SK-N-SH (cell line): ENCODE data around the gene MCM9. TPM values are rescaled to one million over a fixed set of nuclear protein-coding genes. Genes with fewer than 3 reads are reported as not detected.

ENCODE experiments used
- CTCF ChIA-PET: fragments of 300-600, 350-600 bp; formaldehyde crosslinking; extraction: SDS; loops from one replicate; lab custom pipeline; 2021; lab: Yijun Ruan, JAX
- POLR2A ChIA-PET: fragments of 350-600 bp; sonication (Branson Sonifier 250); formaldehyde crosslinking; extraction: SDS; loops from one replicate; lab custom pipeline; 2020; ENCODE audit warnings: antibody characterized with exemption, inconsistent platforms; lab: Yijun Ruan, JAX
- DNase-seq: peaks from one replicate; pipeline ENCODE4 v3.0.0; 2012
- H2AFZ ChIP-seq: fragments of 200-600 bp; sonication (generic); 2 replicates; pipeline ENCODE4 v1.8.1; 2016; ENCODE audit warnings: antibody characterized with exemption, mild to moderate bottlenecking, low read depth
- H3F3A ChIP-seq: fragments of 200-600 bp; sonication (generic); replicated peaks from 2 replicates; pipeline ENCODE3; 2016; ENCODE audit warnings: antibody characterized with exemption, mild to moderate bottlenecking; ENCODE audit not compliant: insufficient read depth
- H3K27ac ChIP-seq, 2 experiments: fragments of 200-500 bp in 1 of 2; fragments of 200-600 bp in 1 of 2; sonication (Bioruptor generic) in 1 of 2; sonication (generic), shearing (Covaris generic) in 1 of 2; 2 replicates each; pipeline versions ENCODE4 v1.5.1 to v1.6.1; 2014 to 2016; ENCODE audit warnings: low read depth in 2 of 2, inconsistent platforms in 1 of 2, low read length in 1 of 2, mild to moderate bottlenecking in 1 of 2, mixed read lengths in 1 of 2
- H3K27me3 ChIP-seq: fragments of 200-600 bp; sonication (generic), shearing (Covaris generic); 2 replicates; pipeline ENCODE4 v1.6.1; 2016; ENCODE audit warnings: mixed run types; ENCODE audit not compliant: insufficient read depth
- H3K36me3 ChIP-seq, 2 experiments: fragments of 200-500 bp in 1 of 2; fragments of 200-600 bp in 1 of 2; sonication (Bioruptor generic) in 1 of 2; sonication (generic) in 1 of 2; replicated peaks in 1 of 2; 2 replicates each; pipeline versions ENCODE3 to v1.5.1; 2014 to 2016; ENCODE audit warnings: low read length in 1 of 2, mild to moderate bottlenecking in 1 of 2; ENCODE audit not compliant: insufficient read depth in 2 of 2, control insufficient read depth in 1 of 2
- H3K4me1 ChIP-seq, 2 experiments: fragments of 200-500 bp in 1 of 2; fragments of 200-600 bp in 1 of 2; sonication (Bioruptor generic) in 1 of 2; sonication (generic), shearing (Covaris generic) in 1 of 2; 2 replicates each; pipeline versions ENCODE4 v1.5.1 to v1.6.1; 2014 to 2016; ENCODE audit warnings: low read depth in 1 of 2, low read length in 1 of 2, mixed run types in 1 of 2; ENCODE audit not compliant: insufficient read depth in 2 of 2, control insufficient read depth in 1 of 2
- H3K4me2 ChIP-seq: fragments of 200-600 bp; sonication (generic), shearing (Covaris generic); 2 replicates; pipeline ENCODE4 v1.6.1; 2017; ENCODE audit warnings: mixed run types
- H3K4me3 ChIP-seq, 2 experiments: fragments of 200-500 bp in 1 of 2; fragments of 200-600 bp in 1 of 2; sonication (Bioruptor generic) in 1 of 2; sonication (generic), shearing (Covaris generic) in 1 of 2; 2 replicates each; pipeline versions ENCODE4 v1.5.1 to v1.8.1; 2014 to 2016; ENCODE audit warnings: low read depth in 2 of 2, inconsistent platforms in 1 of 2, low read length in 1 of 2, mild to moderate bottlenecking in 1 of 2, mixed read lengths in 1 of 2, moderate library complexity in 1 of 2
- H3K79me2 ChIP-seq: fragments of 200-600 bp; sonication (generic); 2 replicates; pipeline ENCODE4 v1.8.1; 2017; ENCODE audit warnings: mild to moderate bottlenecking; ENCODE audit not compliant: insufficient read depth
- H3K9ac ChIP-seq: fragments of 200-600 bp; sonication (generic); 2 replicates; pipeline ENCODE4 v1.6.1; 2017; ENCODE audit warnings: mixed run types
- H3K9me2 ChIP-seq: fragments of 200-600 bp; sonication (generic); 2 replicates; pipeline ENCODE4 v1.6.1; 2017; ENCODE audit warnings: mixed run types
- H3K9me3 ChIP-seq: fragments of 200-600 bp; sonication (generic); 2 replicates; pipeline ENCODE4 v1.6.1; 2017; ENCODE audit warnings: mixed run types, mild to moderate bottlenecking, moderate library complexity
- H4K20me1 ChIP-seq: fragments of 200-600 bp; sonication (generic); 2 replicates; pipeline ENCODE4 v1.6.1; 2017; ENCODE audit warnings: mild to moderate bottlenecking, mixed run types; ENCODE audit not compliant: insufficient read depth
- ELF1 ChIP-seq: IDR thresholded peaks from 2 replicates; pipeline ENCODE4 v1.4.0; 2012
- EZH2phosphoT487 ChIP-seq: fragments of 200-600 bp; sonication (generic); IDR thresholded peaks from 2 replicates; pipeline ENCODE4 v1.6.1; 2017; ENCODE audit warnings: low read depth, mixed run types, mild to moderate bottlenecking, antibody characterized with exemption, moderate library complexity, borderline replicate concordance
- GABPA ChIP-seq: IDR thresholded peaks from 2 replicates; pipeline ENCODE4 v1.4.0; 2012; ENCODE audit warnings: low read depth, mild to moderate bottlenecking
- IRF3 ChIP-seq: fragments of 150-350 bp; IDR thresholded peaks from 2 replicates; pipeline ENCODE4 v1.6.1; 2016; ENCODE audit warnings: mild to moderate bottlenecking, low read depth, low read length
- JUND ChIP-seq: IDR thresholded peaks from 2 replicates; pipeline ENCODE4 v1.4.0; 2012
- MXI1 ChIP-seq: IDR thresholded peaks from 2 replicates; pipeline ENCODE4 v1.6.1; 2012; ENCODE audit warnings: mild to moderate bottlenecking, low read depth, low read length, improper control_type of control experiment
- NFIC ChIP-seq: IDR thresholded peaks from 2 replicates; pipeline ENCODE4 v1.4.0; 2012; ENCODE audit warnings: borderline replicate concordance
- POLR2AphosphoS5 ChIP-seq: IDR thresholded peaks from 2 replicates; pipeline ENCODE4 v1.6.1; 2012; ENCODE audit warnings: low read depth, low read length
- RCOR1 ChIP-seq: fragments of 150-350 bp; IDR thresholded peaks from 2 replicates; pipeline ENCODE4 v1.6.1; 2017; ENCODE audit warnings: antibody characterized with exemption, low read length
- TAF1 ChIP-seq: IDR thresholded peaks from 2 replicates; pipeline ENCODE4 v1.6.1; 2012; ENCODE audit warnings: low read depth, mild to moderate bottlenecking, low read length, moderate library complexity, borderline replicate concordance
- TCF12 ChIP-seq: IDR thresholded peaks from 2 replicates; pipeline ENCODE4 v1.4.0; 2012
- TEAD4 ChIP-seq: IDR thresholded peaks from 2 replicates; pipeline ENCODE4 v1.4.0; 2012; ENCODE audit warnings: mild to moderate bottlenecking, borderline replicate concordance; ENCODE audit not compliant: insufficient read depth
- USF2 ChIP-seq: fragments of 150-350 bp; IDR thresholded peaks from 2 replicates; pipeline ENCODE4 v1.6.1; 2017; ENCODE audit warnings: antibody characterized with exemption, low read length, low read depth, borderline replicate concordance
- WGBS: methylation state at CpG from one replicate; pipeline ENCODE4 v1.1.6; 2017; ENCODE audit warnings: low lambda C conversion rate; 5-methylcytosine and 5-hydroxymethylcytosine counted together
- polyA plus RNA-seq, 3 experiments: library from polyadenylated mRNA; depleted of rRNA; stranded (reverse); fragments of >200 nt; gene quantifications; 2 replicates each; pipeline ENCODE4 v1.2.3, GENCODE V29; 2012
- TF ChIP-seq, protein P1 (sequence below): IDR thresholded peaks from 2 replicates; pipeline ENCODE4 v1.6.1; 2012; ENCODE audit warnings: mild to moderate bottlenecking, low read depth, low read length, moderate library complexity
- TF ChIP-seq, protein P2 (sequence below): fragments of 200-600 bp; sonication (generic); IDR thresholded peaks from 2 replicates; pipeline ENCODE4 v1.6.1; 2017; ENCODE audit warnings: antibody characterized with exemption, mild to moderate bottlenecking, moderate library complexity

MCM9 gene
- polyA plus RNA-seq, 1 of the 3 experiments (the other 2 are of a cell fraction) = 1.7 TPM

GRCh38 chr6:118971682-118972081 lies 36.7 kb upstream of the MCM9 start:
- 97% methylated on average over 1 of the region's 1 CpG for WGBS
- ChIA-PET CTCF (interaction anchor here (0.8 to 8.2 kb wide), 4 partner anchors 9 to 158 kb away, joined by 4 to 74 read pairs (median 4); no protein-coding TSS in a partner anchor), POLR2A (no interaction called here)
- H3K9me3 ChIP-seq = no peaks in the 10 kb centered on the region
- no peaks in the 10 kb centered on the region for H3K79me2 ChIP-seq
- H3K36me3 ChIP-seq = no peaks in the 10 kb centered on the region
- no peaks in the 10 kb centered on the region for H3K4me1 ChIP-seq
- H4K20me1 ChIP-seq = no peaks in the 10 kb centered on the region
- TF ChIP-seq TAF1 (no peak), IRF3 (no peak), USF2 (no peak), ELF1 (no peak), RCOR1 (no peak), JUND (no peak), TCF12 (no peak), EZH2phosphoT487 (no peak), NFIC (no peak), MXI1 (no peak), TEAD4 (no peak), POLR2AphosphoS5 (no peak), GABPA (no peak)
- TF ChIP-seq, protein P1, sequence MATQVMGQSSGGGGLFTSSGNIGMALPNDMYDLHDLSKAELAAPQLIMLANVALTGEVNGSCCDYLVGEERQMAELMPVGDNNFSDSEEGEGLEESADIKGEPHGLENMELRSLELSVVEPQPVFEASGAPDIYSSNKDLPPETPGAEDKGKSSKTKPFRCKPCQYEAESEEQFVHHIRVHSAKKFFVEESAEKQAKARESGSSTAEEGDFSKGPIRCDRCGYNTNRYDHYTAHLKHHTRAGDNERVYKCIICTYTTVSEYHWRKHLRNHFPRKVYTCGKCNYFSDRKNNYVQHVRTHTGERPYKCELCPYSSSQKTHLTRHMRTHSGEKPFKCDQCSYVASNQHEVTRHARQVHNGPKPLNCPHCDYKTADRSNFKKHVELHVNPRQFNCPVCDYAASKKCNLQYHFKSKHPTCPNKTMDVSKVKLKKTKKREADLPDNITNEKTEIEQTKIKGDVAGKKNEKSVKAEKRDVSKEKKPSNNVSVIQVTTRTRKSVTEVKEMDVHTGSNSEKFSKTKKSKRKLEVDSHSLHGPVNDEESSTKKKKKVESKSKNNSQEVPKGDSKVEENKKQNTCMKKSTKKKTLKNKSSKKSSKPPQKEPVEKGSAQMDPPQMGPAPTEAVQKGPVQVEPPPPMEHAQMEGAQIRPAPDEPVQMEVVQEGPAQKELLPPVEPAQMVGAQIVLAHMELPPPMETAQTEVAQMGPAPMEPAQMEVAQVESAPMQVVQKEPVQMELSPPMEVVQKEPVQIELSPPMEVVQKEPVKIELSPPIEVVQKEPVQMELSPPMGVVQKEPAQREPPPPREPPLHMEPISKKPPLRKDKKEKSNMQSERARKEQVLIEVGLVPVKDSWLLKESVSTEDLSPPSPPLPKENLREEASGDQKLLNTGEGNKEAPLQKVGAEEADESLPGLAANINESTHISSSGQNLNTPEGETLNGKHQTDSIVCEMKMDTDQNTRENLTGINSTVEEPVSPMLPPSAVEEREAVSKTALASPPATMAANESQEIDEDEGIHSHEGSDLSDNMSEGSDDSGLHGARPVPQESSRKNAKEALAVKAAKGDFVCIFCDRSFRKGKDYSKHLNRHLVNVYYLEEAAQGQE = no peak
- TF ChIP-seq, protein P2, sequence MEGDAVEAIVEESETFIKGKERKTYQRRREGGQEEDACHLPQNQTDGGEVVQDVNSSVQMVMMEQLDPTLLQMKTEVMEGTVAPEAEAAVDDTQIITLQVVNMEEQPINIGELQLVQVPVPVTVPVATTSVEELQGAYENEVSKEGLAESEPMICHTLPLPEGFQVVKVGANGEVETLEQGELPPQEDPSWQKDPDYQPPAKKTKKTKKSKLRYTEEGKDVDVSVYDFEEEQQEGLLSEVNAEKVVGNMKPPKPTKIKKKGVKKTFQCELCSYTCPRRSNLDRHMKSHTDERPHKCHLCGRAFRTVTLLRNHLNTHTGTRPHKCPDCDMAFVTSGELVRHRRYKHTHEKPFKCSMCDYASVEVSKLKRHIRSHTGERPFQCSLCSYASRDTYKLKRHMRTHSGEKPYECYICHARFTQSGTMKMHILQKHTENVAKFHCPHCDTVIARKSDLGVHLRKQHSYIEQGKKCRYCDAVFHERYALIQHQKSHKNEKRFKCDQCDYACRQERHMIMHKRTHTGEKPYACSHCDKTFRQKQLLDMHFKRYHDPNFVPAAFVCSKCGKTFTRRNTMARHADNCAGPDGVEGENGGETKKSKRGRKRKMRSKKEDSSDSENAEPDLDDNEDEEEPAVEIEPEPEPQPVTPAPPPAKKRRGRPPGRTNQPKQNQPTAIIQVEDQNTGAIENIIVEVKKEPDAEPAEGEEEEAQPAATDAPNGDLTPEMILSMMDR = no peak
- H3K27ac ChIP-seq = no peak overlapping the region
- no peak for DNase-seq
- no peak overlapping the region for H3K4me2 ChIP-seq
- no peak overlapping the region for H2AFZ ChIP-seq
- no peaks in the 10 kb centered on the region for H3K9me2 ChIP-seq
- no peak overlapping the region for H3K4me3 ChIP-seq
- H3K27me3 ChIP-seq = no peaks in the 10 kb centered on the region
- H3K9ac ChIP-seq = no peak overlapping the region
- no peaks in the 10 kb centered on the region for H3F3A ChIP-seq
